Testis (tissue), 3 donors: ENCODE measurements around the gene TAF1A. TPM values are rescaled to one million over a fixed set of nuclear protein-coding genes. Genes with fewer than 3 reads are reported as not detected.

ENCODE experiments used
- DNase-seq: peaks from one replicate; pipeline ENCODE4 v3.0.0-alpha.2; 2019
- H3K27ac ChIP-seq, 2 donors: fragments of 200-600 bp; sonication (generic); one replicate each; pipeline ENCODE4 v1.5.1; 2019
- H3K27me3 ChIP-seq: fragments of 200-600 bp; sonication (generic); one replicate; pipeline ENCODE4 v1.5.1; 2019
- H3K36me3 ChIP-seq: fragments of 200-600 bp; sonication (generic); one replicate; pipeline ENCODE4 v1.5.1; 2017; ENCODE audit warnings: low read depth; ENCODE audit errors: missing control alignments
- H3K4me1 ChIP-seq: fragments of 200-600 bp; sonication (generic); one replicate; pipeline ENCODE4 v1.5.1; 2019
- H3K4me3 ChIP-seq, 2 donors: fragments of 200-600 bp; sonication (generic); one replicate each; pipeline ENCODE4 v1.5.1; 2017 to 2019
- H3K9me3 ChIP-seq: fragments of 200-600 bp; sonication (generic); one replicate; pipeline ENCODE4 v1.5.1; 2017
- POLR2A ChIP-seq: fragments of 450-650 bp; IDR thresholded peaks from one replicate; pipeline ENCODE4 v1.6.1; 2017; ENCODE audit warnings: antibody characterized with exemption, mild to moderate bottlenecking, moderate library complexity
- WGBS, 2 donors: methylation state at CpG; one replicate each; pipeline ENCODE4 v1.1.5; 2018; 5-methylcytosine and 5-hydroxymethylcytosine counted together
- intact Hi-C: fragments of 100-400 bp; cut with DNase I; formaldehyde crosslinking; loops from one replicate; pipeline ENCODE4 v1.15.1; 2023; ENCODE audit warnings: low total_unique reads
- polyA plus RNA-seq: library from polyadenylated mRNA; stranded (reverse); fragments of 350-450 nt; fragmentation: Illumina TruSeq; extraction: RNeasy Lipid Tissue Mini Kit (QIAGEN cat#74804); gene quantifications from one replicate; pipeline ENCODE4 v1.2.3, GENCODE V29; 2014; ENCODE audit warnings: low read depth, low replicate concordance; ENCODE audit not compliant: insufficient read depth
- total RNA-seq, 2 donors: library from RNA; depleted of rRNA; stranded (reverse); fragments of >200 nt; gene quantifications; one replicate each; pipeline ENCODE4 v1.2.3, GENCODE V29; 2016
- TF ChIP-seq, protein P1 (sequence below), 3 experiments: fragments of 450-650 bp in 2 of 3; fragments of 200-600 bp in 1 of 3; sonication (generic) in 1 of 3; IDR thresholded peaks; one replicate each; pipeline ENCODE4 v1.5.1; 2016 to 2019; ENCODE audit warnings: antibody characterized with exemption in 3 of 3, mild to moderate bottlenecking in 2 of 3, moderate library complexity in 1 of 3

TAF1A gene
- total and polyA plus RNA-seq, 3 donors from 2014 or later = 12.4 to 15.1 (median 13.2) TPM

- Histone ChIP-seq H3K4me3 (no peak overlapping the region), H3K4me1 (no peaks in the 10 kb centered on the region), H3K36me3 (no peaks in the 10 kb centered on the region), H3K9me3 (no peaks in the 10 kb centered on the region), H3K27me3 (no peaks in the 10 kb centered on the region), H3K27ac (no peak overlapping the region)
- 94 to 100% methylated on average over 1 of the region's 1 CpG for WGBS, 2 donors
- DNase-seq = no peak
- intact Hi-C loops = no loop called here
- TF ChIP-seq, protein P1, sequence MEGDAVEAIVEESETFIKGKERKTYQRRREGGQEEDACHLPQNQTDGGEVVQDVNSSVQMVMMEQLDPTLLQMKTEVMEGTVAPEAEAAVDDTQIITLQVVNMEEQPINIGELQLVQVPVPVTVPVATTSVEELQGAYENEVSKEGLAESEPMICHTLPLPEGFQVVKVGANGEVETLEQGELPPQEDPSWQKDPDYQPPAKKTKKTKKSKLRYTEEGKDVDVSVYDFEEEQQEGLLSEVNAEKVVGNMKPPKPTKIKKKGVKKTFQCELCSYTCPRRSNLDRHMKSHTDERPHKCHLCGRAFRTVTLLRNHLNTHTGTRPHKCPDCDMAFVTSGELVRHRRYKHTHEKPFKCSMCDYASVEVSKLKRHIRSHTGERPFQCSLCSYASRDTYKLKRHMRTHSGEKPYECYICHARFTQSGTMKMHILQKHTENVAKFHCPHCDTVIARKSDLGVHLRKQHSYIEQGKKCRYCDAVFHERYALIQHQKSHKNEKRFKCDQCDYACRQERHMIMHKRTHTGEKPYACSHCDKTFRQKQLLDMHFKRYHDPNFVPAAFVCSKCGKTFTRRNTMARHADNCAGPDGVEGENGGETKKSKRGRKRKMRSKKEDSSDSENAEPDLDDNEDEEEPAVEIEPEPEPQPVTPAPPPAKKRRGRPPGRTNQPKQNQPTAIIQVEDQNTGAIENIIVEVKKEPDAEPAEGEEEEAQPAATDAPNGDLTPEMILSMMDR (IDR thresholded peaks at IDR 0.05) = no peak
- no peak for TF ChIP-seq POLR2A
Observed at GRCh38 chr1:222570837-222571236, 18.9 kb downstream of the TAF1A start.

DNA sequence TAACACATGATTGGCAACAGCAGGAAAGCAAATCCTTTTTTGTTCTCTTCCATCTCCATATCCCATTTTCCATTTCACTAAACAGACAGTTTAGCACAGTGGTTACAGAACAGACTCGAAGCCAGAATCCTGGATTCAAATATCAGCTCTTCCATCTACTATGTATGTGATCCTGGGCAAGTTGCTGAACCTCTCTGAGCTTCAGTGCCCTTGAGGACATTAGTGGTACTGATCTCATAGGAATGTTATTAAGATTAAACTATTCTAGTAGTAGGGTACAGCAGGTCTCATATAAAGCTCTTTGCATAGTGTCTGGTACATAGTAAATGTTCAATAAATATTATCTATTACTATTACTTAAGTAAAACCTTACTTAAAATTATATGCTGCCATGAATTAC, 28.1 kb downstream of the TAF1A start:
- H3K36me3 ChIP-seq = no peaks in the 10 kb centered on the region

DNA sequence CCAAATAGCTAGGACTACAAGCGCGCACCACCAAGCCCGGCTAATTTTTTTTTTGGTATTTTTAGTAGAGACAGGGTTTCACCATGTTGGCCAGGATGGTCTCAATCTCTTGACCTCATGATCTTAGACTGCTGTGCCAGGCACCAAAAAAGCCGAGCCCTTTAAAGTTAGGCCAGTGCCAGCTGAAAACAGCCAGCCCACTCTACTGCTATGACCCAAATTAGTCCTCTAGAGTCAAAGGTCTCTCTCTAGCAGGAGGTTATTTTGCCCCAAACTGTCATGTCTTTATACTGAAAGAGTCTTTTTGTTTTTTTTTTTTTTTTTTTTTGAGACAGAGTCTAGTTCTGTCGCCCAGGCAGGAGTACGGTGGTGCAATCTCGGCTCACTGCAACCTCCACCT, 32.2 kb downstream of the TAF1A start:
- 97 to 99% methylated on average over 7 of the region's 7 CpGs for WGBS, 2 donors
- Histone ChIP-seq H3K27ac (no peak overlapping the region), H3K36me3 (no peaks in the 10 kb centered on the region), H3K27me3 (no peaks in the 10 kb centered on the region), H3K4me3 (no peak overlapping the region), H3K4me1 (no peaks in the 10 kb centered on the region), H3K9me3 (no peaks in the 10 kb centered on the region)
- TF ChIP-seq POLR2A = no peak
- TF ChIP-seq, protein P1 (IDR thresholded peaks at IDR 0.05) = no peak
- DNase-seq = no peak
- intact Hi-C loops = no loop called here

More for the DNA sequence above, 28.1 kb downstream of the TAF1A start:
- WGBS, 2 donors = 87 to 97% methylated on average over 1 of the region's 1 CpG
- intact Hi-C loops = no loop called here
- Histone ChIP-seq H3K9me3 (no peaks in the 10 kb centered on the region), H3K4me1 (no peaks in the 10 kb centered on the region), H3K4me3 (no peak overlapping the region), H3K27ac (no peak overlapping the region), H3K27me3 (no peaks in the 10 kb centered on the region)
- TF ChIP-seq POLR2A = no peak
- TF ChIP-seq, protein P1 (IDR thresholded peaks at IDR 0.05) = no peak
- DNase-seq = no peak

- WGBS, 2 donors = 73 to 74% methylated on average over 6 of the region's 6 CpGs
- no peak for DNase-seq
- Histone ChIP-seq H3K27me3 (no peaks in the 10 kb centered on the region), H3K36me3 (no peaks in the 10 kb centered on the region), H3K9me3 (no peaks in the 10 kb centered on the region), H3K27ac (no peak overlapping the region), H3K4me3 (no peak overlapping the region), H3K4me1 (no peaks in the 10 kb centered on the region)
- TF ChIP-seq, protein P1 (IDR thresholded peaks at IDR 0.05) = no peak
- no peak for TF ChIP-seq POLR2A
- intact Hi-C loops = no loop called here
Observed at GRCh38 chr1:222557148-222557547, 32.6 kb downstream of the TAF1A start.

GRCh38 chr1:222555992-222556615, 33.6 kb downstream of the TAF1A start:
- 60 to 88% methylated on average over 1 to 2 of the region's 2 CpGs for WGBS, 2 donors
- TF ChIP-seq POLR2A = no peak
- TF ChIP-seq, protein P1 (IDR thresholded peaks at IDR 0.05) = no peak
- no peaks in the 10 kb centered on the region for H3K36me3 ChIP-seq

More at GRCh38 chr1:222555992-222556615, 33.6 kb downstream of the TAF1A start:
- no peak for DNase-seq
- intact Hi-C loops = no loop called here
- H3K27ac ChIP-seq = no peak overlapping the region
- no peak overlapping the region for H3K4me3 ChIP-seq
- H3K27me3 ChIP-seq = no peaks in the 10 kb centered on the region
- no peaks in the 10 kb centered on the region for H3K4me1 ChIP-seq
- H3K9me3 ChIP-seq = no peaks in the 10 kb centered on the region
